Neural cell (in vitro differentiated cells): ENCODE results near the gene QSOX2. TPM values are rescaled to one million over a fixed set of nuclear protein-coding genes. Genes with fewer than 3 reads are reported as not detected.

Experiments used
- H2AFZ ChIP-seq: fragments of 200-600, 300-800 bp; sonication (generic), shearing (Covaris generic); 2 replicates; pipeline ENCODE4 v1.6.0; 2014; ENCODE audit warnings: low read depth, mild to moderate bottlenecking, antibody characterized with exemption, low read length, moderate library complexity
- H3F3A ChIP-seq: fragments of 200-600 bp; shearing (Covaris generic); 2 replicates; pipeline ENCODE4 v1.6.1; 2016; ENCODE audit warnings: mild to moderate bottlenecking, moderate library complexity, mixed read lengths, antibody characterized with exemption, low read length; ENCODE audit not compliant: insufficient read depth, poor library complexity, severe bottlenecking
- H3K27ac ChIP-seq: fragments of 200-600, 300-800 bp; sonication (generic), shearing (Covaris generic); 2 replicates; pipeline ENCODE4 v1.5.1; 2014; ENCODE audit warnings: mild to moderate bottlenecking, low read length, moderate library complexity
- H3K27me3 ChIP-seq: fragments of 300-800, 200-600 bp; sonication (generic), shearing (Covaris generic); 2 replicates; pipeline ENCODE4 v1.6.0; 2014; ENCODE audit warnings: mild to moderate bottlenecking, low read depth, low read length, moderate library complexity; ENCODE audit not compliant: insufficient read depth
- H3K36me3 ChIP-seq: fragments of 300-800, 200-600 bp; sonication (generic), shearing (Covaris generic); 2 replicates; pipeline ENCODE4 v1.5.1; 2014; ENCODE audit warnings: mild to moderate bottlenecking, antibody characterized with exemption, low read length, moderate library complexity; ENCODE audit not compliant: insufficient read depth
- H3K4me2 ChIP-seq: fragments of 300-800, 200-600 bp; sonication (generic), shearing (Covaris generic); 2 replicates; pipeline ENCODE4 v1.6.0; 2014; ENCODE audit warnings: mild to moderate bottlenecking, low read length
- H3K4me3 ChIP-seq: fragments of 300-800, 200-600 bp; sonication (generic), shearing (Covaris generic); 2 replicates; pipeline ENCODE4 v1.5.1; 2014; ENCODE audit warnings: mild to moderate bottlenecking, low read length, moderate library complexity
- H3K79me2 ChIP-seq: fragments of 200-600 bp; shearing (Covaris generic); replicated peaks from 2 replicates; pipeline ENCODE4 v1.6.0; 2014; ENCODE audit warnings: mild to moderate bottlenecking, low read length, moderate library complexity; ENCODE audit not compliant: insufficient read depth
- H3K9ac ChIP-seq: fragments of 300-800, 200-600 bp; sonication (generic), shearing (Covaris generic); 2 replicates; pipeline ENCODE4 v1.6.1; 2016; ENCODE audit warnings: mild to moderate bottlenecking, low read length, mixed read lengths
- H3K9me2 ChIP-seq: fragments of 200-600 bp; shearing (Covaris generic); 2 replicates; pipeline ENCODE4 v1.6.1; 2016; ENCODE audit warnings: mild to moderate bottlenecking, low read length, mixed read lengths; ENCODE audit not compliant: insufficient read depth
- H3K9me3 ChIP-seq: fragments of 200-600, 300-800 bp; sonication (generic), shearing (Covaris generic); 2 replicates; pipeline ENCODE4 v1.6.1; 2016; ENCODE audit warnings: mild to moderate bottlenecking, mixed run types, low read length, moderate library complexity, mixed read lengths
- H4K20me1 ChIP-seq: fragments of 200-600 bp; shearing (Covaris generic); 2 replicates; pipeline ENCODE4 v1.6.1; 2016; ENCODE audit warnings: mild to moderate bottlenecking, mixed run types; ENCODE audit not compliant: insufficient read depth
- CTCF ChIP-seq: fragments of 450-650 bp; IDR thresholded peaks from 2 replicates; pipeline ENCODE4 v1.5.1; 2014; ENCODE audit warnings: antibody characterized with exemption, mild to moderate bottlenecking, moderate library complexity; ENCODE audit not compliant: poor library complexity, severe bottlenecking
- EP300 ChIP-seq: fragments of 450-650 bp; conservative IDR thresholded peaks from 2 replicates; pipeline ENCODE4 v1.6.1; 2014; ENCODE audit warnings: antibody characterized with exemption, mild to moderate bottlenecking, moderate library complexity; ENCODE audit not compliant: poor library complexity, severe bottlenecking
- EZH2 ChIP-seq: fragments of 200-600, 300-800 bp; shearing (Covaris generic), sonication (generic); IDR thresholded peaks from 2 replicates; pipeline ENCODE4 v1.6.1; 2014; ENCODE audit warnings: antibody characterized with exemption, low read length, borderline replicate concordance, mild to moderate bottlenecking; ENCODE audit not compliant: insufficient read depth, poor library complexity, severe bottlenecking
- MXI1 ChIP-seq: fragments of 450-650 bp; conservative IDR thresholded peaks from 2 replicates; pipeline ENCODE4 v1.6.1; 2014; ENCODE audit warnings: antibody characterized with exemption, mild to moderate bottlenecking; ENCODE audit not compliant: poor library complexity, severe bottlenecking
- POLR2AphosphoS5 ChIP-seq: IDR thresholded peaks from 2 replicates; pipeline ENCODE4 v1.6.1; 2012
- RAD21 ChIP-seq: fragments of 450-650 bp; conservative IDR thresholded peaks from 2 replicates; pipeline ENCODE4 v1.6.1; 2014; ENCODE audit warnings: antibody characterized with exemption, mild to moderate bottlenecking, moderate library complexity
- SMC3 ChIP-seq: fragments of 450-650 bp; conservative IDR thresholded peaks from 2 replicates; pipeline ENCODE4 v1.6.1; 2014; ENCODE audit warnings: antibody characterized with exemption, mild to moderate bottlenecking, moderate library complexity; ENCODE audit not compliant: poor library complexity
- TAF1 ChIP-seq: IDR thresholded peaks from 2 replicates; pipeline ENCODE4 v1.6.1; 2012; ENCODE audit warnings: low read depth
- polyA plus RNA-seq: library from polyadenylated mRNA; depleted of rRNA; stranded (reverse); fragments of >200 nt; gene quantifications from 2 replicates; pipeline ENCODE4 v1.2.3, GENCODE V29; 2014
- TF ChIP-seq, protein P1 (sequence below): IDR thresholded peaks from 2 replicates; pipeline ENCODE4 v1.6.1; 2012; ENCODE audit warnings: borderline replicate concordance

The QSOX2 gene
- polyA plus RNA-seq, 1 donor from 2014 or later: 20.7 TPM

DNA sequence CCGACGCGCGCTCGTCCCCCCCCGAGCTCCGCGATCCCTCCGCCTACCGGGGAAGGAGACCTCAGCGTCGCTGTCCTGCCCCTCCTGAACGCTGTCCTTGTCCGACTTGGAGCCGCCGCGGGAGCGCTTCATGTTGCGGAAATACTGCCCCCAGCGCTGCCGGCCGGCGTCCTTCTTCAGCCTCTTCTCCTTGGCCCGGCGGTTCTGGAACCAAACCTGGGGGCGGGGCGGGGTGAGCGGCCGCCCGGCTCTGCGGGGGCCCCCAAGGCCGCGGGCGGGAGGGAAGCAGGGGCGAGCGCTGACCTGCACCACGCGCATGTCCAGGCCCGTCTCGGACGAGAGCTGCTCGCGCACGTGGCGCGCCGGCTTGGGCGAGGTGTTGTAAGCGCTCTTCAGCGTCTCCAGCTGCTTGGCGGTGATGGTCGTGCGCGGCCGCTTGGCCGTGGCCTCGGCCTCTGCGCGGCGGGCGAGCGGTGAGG, 47.0 kb downstream of the QSOX2 start:
- Histone ChIP-seq H3K9me3 (no peaks in the 10 kb centered on the region), H3K27me3 (peaks cover 96% of the 10 kb centered on the region), H3K4me3 (peak overlapping the region; percentile 54), H3K9ac (no peak overlapping the region), H4K20me1 (no peaks in the 10 kb centered on the region), H3K4me2 (no peak overlapping the region), H3K79me2 (no peaks in the 10 kb centered on the region), H3K27ac (no peak overlapping the region), H3F3A (no peaks in the 10 kb centered on the region), H3K36me3 (no peaks in the 10 kb centered on the region), H2AFZ (no peak overlapping the region), H3K9me2 (no peaks in the 10 kb centered on the region)
- TF ChIP-seq EP300: no peak
- TF ChIP-seq SMC3: no peak
- no peak for TF ChIP-seq POLR2AphosphoS5
- TF ChIP-seq, protein P1, sequence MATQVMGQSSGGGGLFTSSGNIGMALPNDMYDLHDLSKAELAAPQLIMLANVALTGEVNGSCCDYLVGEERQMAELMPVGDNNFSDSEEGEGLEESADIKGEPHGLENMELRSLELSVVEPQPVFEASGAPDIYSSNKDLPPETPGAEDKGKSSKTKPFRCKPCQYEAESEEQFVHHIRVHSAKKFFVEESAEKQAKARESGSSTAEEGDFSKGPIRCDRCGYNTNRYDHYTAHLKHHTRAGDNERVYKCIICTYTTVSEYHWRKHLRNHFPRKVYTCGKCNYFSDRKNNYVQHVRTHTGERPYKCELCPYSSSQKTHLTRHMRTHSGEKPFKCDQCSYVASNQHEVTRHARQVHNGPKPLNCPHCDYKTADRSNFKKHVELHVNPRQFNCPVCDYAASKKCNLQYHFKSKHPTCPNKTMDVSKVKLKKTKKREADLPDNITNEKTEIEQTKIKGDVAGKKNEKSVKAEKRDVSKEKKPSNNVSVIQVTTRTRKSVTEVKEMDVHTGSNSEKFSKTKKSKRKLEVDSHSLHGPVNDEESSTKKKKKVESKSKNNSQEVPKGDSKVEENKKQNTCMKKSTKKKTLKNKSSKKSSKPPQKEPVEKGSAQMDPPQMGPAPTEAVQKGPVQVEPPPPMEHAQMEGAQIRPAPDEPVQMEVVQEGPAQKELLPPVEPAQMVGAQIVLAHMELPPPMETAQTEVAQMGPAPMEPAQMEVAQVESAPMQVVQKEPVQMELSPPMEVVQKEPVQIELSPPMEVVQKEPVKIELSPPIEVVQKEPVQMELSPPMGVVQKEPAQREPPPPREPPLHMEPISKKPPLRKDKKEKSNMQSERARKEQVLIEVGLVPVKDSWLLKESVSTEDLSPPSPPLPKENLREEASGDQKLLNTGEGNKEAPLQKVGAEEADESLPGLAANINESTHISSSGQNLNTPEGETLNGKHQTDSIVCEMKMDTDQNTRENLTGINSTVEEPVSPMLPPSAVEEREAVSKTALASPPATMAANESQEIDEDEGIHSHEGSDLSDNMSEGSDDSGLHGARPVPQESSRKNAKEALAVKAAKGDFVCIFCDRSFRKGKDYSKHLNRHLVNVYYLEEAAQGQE: no peak
- no peak for TF ChIP-seq TAF1
- peak; percentile 98 for TF ChIP-seq EZH2
- no peak for TF ChIP-seq CTCF
- peak; percentile 32 for TF ChIP-seq MXI1

DNA sequence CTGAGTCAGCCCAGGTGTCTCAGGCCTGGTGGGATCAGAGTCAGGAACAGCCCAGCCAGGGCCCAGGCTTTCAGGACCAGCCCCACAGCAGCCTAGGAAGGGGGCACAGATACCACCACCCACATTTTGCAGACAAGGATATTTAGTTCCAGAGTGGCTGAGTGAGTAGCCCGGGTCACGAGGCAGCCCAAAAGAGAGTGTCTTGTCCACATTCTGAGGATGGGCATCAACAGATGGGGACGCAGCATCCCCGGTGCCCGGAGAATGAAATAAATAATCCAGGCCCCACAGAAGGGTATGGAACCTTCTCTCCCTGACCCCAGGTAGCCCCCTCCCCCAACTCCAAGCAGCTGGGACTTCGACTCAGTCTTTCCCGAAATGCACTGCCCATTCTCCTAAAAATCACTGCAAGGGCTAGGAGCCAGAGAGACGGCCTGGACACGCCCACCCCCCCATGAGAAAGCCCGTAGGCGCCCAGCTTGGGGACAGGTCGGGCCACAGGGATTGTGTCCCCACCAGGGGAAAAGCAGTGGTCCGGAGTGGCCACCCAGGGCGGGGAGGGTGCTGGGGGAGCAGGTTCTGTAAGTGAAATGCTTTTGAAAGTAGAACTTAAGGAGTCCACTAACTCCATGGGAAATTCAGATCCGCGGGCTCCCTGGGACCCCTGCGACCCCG, 47.5 kb downstream of the QSOX2 start:
- Histone ChIP-seq H3K4me2 (no peak overlapping the region), H4K20me1 (no peaks in the 10 kb centered on the region)
- TF ChIP-seq POLR2AphosphoS5: no peak
- no peak for TF ChIP-seq CTCF
- TF ChIP-seq SMC3: no peak
- no peak for TF ChIP-seq RAD21
- no peak for TF ChIP-seq EP300
- no peak for TF ChIP-seq EZH2
- no peak for TF ChIP-seq TAF1
- no peak for TF ChIP-seq MXI1
- TF ChIP-seq, protein P1: no peak

More for the DNA sequence above, 47.5 kb downstream of the QSOX2 start:
- peaks cover 95% of the 10 kb centered on the region for H3K27me3 ChIP-seq
- H3K36me3 ChIP-seq: no peaks in the 10 kb centered on the region
- peak overlapping the region; percentile 54 for H3K4me3 ChIP-seq
- H3K9ac ChIP-seq: no peak overlapping the region
- no peaks in the 10 kb centered on the region for H3K9me2 ChIP-seq
- no peaks in the 10 kb centered on the region for H3F3A ChIP-seq
- no peak overlapping the region for H3K27ac ChIP-seq
- no peaks in the 10 kb centered on the region for H3K9me3 ChIP-seq
- H2AFZ ChIP-seq: no peak overlapping the region
- H3K79me2 ChIP-seq: no peaks in the 10 kb centered on the region
